NCI-H446 treated with DMSO at 0.1 percent for 48 hours (cell line): ENCODE data around the gene OR10G7.
A peak's percentile ranks its signal among the peaks of the same experiment; 100 is the strongest.

Experiments
- DNase-seq: peaks from one replicate; lab custom pipeline; 2025; lab: John Stamatoyannopoulos, UW

The OR10G7 gene

GRCh38 chr11:124041254-124041653 lies at the start of gene OR10G7:
Gene OR10G7, minus strand, starts transcription at chr11:124041325. Its CDS starts 2,324 bp downstream, at chr11:124039001.
- DNase-seq, result no peak

DNA sequence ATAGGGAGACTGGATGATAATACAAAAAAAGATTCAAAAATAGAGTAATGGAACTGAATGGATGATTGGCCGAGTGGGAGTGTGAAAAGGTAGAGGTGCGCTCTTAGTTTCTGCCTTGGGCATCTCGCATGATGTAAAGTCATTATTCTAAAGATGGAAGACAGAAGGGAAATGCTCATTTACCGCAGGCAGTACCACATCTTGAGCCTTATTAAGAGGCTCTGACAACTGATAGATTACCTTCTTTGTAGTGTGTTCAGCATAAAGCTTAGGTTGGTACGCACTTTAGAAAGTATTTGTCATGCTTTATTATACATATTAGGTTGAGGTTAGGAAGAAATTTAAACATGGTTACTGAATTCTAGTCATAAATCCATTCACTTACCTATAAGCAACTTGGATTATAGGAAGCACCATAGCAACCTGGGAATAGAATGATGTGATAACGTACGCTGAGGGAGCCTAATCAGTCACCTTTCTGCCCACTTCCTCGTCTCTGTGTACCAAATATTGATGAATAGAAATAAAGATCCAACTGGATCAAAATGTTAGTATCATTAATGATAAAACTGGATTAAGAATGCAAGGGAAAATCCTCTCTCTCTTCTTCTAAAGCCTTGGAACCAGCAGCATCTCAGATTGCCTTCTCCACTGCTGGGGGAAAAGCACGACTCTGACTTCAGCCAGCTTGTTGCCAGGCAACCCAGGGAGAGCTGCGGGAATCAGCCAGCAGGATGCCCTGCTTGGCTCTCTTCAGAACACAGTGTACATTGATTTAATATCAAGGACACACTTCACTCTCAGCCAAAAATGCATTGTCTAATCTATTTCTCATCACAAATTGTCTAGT lies 45.1 kb upstream of the OR10G7 start:
- no peak for DNase-seq

DNA sequence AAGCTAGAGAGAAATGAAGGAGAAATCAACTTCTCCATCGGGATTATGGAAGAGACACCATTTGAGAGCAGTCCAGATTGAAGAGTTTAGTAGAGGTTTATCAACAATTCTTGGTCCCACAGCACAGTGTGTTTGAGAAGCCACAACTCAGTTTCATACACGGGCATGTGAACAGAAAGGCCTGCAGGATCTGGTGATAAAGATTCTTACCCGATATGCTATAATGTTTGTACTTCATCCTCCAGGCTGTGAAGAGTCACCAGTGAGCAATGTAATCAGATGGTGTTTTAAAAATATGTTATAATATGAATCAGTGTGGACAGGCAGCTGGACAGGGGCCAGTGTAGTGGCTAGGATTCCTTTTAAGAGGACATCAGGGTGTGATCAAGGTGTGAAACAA lies 44.5 kb upstream of the OR10G7 start:
- DNase-seq, result no peak

- no peak for DNase-seq
These were observed 41.2 kb upstream of the OR10G7 start for GRCh38 chr11:124082371-124082770.

GRCh38 chr11:124081483-124081882 lies 40.4 kb upstream of the OR10G7 start:
- no peak for DNase-seq

GRCh38 chr11:124080327-124081001 lies 39.3 kb upstream of the OR10G7 start:
- no peak for DNase-seq

GRCh38 chr11:124079631-124080326 lies 38.7 kb upstream of the OR10G7 start:
- no peak for DNase-seq

GRCh38 chr11:124078591-124078990 lies 37.5 kb upstream of the OR10G7 start:
- no peak for DNase-seq

- no peak for DNase-seq
These were observed 36.1 kb upstream of the OR10G7 start for GRCh38 chr11:124077266-124077665.

DNA sequence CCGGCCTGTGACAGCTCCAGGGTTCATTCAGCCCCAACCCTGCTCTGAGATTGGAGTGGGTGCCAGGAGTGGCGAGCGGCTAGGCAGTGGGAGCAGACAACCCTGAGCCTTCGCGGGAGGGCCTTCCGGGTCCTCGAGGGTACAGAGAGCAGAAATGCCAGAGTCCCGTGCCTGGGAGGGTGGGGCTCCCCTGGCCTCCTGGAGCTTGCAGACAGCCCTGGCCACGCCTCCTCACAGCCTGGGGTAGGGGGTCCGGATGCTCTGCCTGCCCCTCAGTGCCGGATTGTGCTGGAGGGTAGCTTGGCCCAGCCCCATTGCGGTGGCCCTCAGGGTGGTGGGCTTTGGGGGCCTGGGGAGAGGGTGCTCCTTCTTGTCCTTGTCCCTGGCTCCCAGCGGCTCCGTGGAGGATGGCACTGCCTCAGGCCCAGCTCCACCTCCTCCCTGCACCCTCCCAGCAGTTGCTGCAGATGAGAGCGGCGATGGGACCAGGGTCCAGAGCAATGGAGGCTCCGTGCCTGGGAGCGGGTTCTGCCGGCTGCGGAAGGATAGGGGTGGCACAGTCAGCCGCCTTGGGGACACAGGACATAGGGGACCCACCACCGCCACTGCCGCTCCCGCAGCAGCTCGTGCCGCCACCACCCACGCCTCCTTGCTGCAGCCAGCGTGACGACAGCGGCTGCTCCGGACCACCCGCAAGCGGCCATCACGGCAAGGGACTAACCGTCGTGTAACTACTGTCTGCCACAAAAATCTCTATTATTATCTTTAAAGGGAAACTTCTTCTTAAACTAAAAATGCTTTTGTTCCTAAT lies 34.9 kb upstream of the OR10G7 start:
- DNase-seq, result no peak

DNA sequence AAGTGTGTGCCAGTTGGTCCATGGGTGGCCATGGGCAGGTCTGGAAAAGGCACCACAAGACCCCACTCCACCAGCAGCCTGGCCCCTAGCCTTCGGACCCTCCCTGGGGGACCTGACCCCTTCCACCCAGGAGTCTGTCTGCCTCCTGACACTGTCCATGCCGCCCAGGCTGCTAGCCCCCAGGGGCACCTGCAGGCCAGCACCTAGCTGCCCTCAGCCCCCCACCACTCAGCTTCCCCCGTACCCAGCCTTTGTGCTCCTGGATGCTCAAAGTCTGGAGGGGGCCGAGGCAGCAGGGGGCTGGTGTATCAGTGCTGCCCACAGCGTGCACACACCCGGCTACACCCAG lies 34.3 kb upstream of the OR10G7 start:
- DNase-seq, result no peak

- DNase-seq, result no peak
These were observed 33.4 kb upstream of the OR10G7 start for GRCh38 chr11:124074554-124074953.

GRCh38 chr11:124072147-124072546 lies 31.0 kb upstream of the OR10G7 start:
- no peak for DNase-seq

DNA sequence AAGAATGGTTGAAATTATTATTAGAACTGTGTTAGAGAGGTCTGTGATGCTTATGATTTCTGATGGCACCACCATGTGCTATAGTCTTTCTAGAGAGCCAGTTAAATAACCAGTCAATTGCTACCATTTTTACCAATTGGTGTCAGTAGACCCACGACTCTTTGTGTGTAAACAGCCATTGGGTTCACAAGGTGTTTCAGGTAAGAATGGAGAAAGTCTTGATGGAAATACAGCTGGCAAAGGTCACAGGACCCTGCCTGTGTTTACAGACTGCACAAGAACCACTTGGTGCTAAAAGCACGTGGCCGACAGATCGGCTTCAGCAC lies 30.5 kb upstream of the OR10G7 start:
- DNase-seq, result no peak

GRCh38 chr11:124070915-124071622 lies 29.9 kb upstream of the OR10G7 start:
- DNase-seq, result peak; percentile 13

DNA sequence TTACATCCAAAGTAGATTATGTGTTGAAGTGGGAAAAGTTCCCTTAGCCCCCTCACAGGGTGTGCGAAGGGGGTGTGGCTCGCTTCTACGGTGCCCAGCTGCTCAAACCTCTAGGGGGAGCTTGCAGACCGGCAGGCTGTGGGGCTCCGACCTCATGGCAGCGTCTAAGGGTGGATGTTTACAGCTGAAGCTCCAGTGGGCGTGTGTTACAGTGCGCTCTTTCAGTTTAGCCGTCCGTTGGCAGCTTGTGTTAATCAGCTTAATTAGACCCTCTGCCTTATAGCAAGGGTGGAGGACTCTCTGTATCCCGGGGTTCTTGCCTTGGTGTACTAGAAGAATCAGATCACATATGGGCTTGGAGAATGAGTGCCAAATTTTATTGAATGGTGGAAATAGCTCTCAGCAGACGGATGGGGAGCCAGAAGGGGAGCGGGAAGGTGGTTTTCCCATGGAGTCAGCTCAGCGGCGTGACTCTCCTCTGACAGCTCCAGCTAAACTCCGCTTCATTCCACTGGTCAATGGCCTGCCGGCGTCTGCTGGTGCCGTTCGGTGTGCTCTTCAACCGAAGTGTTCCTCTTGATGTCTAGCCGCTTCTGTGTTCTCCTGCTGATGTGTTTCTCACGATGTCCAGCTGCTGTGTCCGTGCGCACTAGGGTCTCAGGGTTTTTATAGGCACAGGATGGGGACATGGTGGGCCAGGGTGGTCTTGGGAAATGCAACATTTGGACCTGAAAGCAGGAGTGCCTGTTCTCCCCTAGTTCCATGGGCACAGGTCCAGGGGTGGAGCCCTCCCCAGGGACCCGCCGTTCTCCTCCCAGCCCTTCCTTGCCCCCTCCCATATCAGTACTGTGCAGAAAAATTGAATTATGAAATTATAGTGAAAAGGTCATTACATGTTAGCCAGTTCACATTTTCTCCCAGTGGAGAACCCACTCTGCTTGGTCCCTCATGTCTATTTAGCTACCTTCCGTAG lies 28.6 kb upstream of the OR10G7 start:
- no peak for DNase-seq

GRCh38 chr11:124068601-124069110 lies 27.5 kb upstream of the OR10G7 start:
- DNase-seq, result no peak

GRCh38 chr11:124052966-124053365 lies 11.8 kb upstream of the OR10G7 start:
- no peak for DNase-seq

DNA sequence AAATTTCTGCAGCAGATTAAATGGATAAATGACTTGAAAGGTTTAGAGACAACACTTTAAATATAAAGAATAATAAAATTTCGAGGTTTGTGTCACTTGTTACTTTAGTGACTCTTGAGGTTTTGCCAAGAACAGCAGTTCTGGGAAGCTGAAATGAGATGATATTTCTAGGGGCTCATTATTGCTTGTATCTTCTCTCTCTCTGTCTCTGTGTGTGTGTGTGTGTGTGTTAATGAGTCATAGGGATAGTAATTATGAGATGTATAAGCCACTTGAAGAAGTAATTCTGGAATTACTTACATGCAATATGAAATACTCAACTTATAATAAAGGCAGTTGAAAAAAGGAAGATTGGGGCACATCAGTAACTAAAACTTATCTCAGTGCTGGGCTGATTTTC lies 9.6 kb upstream of the OR10G7 start:
- DNase-seq, result no peak

DNA sequence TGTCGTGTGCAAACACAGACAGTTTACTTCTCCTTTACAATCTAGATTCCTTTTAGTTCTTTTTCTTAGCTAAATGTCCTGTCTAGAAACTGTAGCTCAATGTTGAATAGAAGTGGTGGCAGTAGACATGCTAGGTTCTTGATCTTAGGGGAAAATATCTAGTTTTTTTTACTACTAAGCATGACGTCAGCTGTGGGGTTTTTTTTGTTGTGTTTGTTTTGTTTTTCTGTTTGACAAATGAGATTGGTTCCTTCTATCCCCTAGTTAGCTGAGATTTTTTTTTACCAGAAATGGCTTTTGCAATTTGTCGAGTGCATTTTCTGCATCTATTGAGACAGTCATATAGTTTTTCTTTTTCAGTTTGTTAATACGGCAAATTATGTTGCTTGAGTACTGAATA lies 2.3 kb upstream of the OR10G7 start:
- no peak for DNase-seq
